T-helper 22 cell (primary cell): ENCODE data around the gene RFK.
"Not testable (repeated sequence)": the region's sequence is repeated elsewhere in the genome, so short reads cannot be mapped to it uniquely, and the experiment has no call there.

Experiments
- DNase-seq: peaks from one replicate; pipeline ENCODE4 v3.0.0-alpha.2; 2020; ENCODE audit warnings: low read depth

The RFK gene

GRCh38 chr9:76369583-76369982, 24.6 kb downstream of the RFK start:
- DNase-seq = no peak

- no peak for DNase-seq
Observed at GRCh38 chr9:76366275-76366674, 28.0 kb downstream of the RFK start.

GRCh38 chr9:76365028-76365427, 29.2 kb downstream of the RFK start:
- DNase-seq = no peak

GRCh38 chr9:76363032-76363395, 31.2 kb downstream of the RFK start:
- DNase-seq = no peak

GRCh38 chr9:76362332-76363031, 31.7 kb downstream of the RFK start:
- DNase-seq = not testable (repeated sequence)

GRCh38 chr9:76359766-76360165, 34.5 kb downstream of the RFK start:
- DNase-seq = no peak

- no peak for DNase-seq
Observed at GRCh38 chr9:76359365-76359764, 34.9 kb downstream of the RFK start.

- no peak for DNase-seq
Observed at GRCh38 chr9:76358628-76359280, 35.5 kb downstream of the RFK start.

GRCh38 chr9:76357555-76357954, 36.7 kb downstream of the RFK start:
- no peak for DNase-seq

GRCh38 chr9:76355886-76356285, 38.3 kb downstream of the RFK start:
- no peak for DNase-seq

GRCh38 chr9:76354221-76354620, 40.0 kb downstream of the RFK start:
- DNase-seq = no peak

GRCh38 chr9:76353280-76353679, 40.9 kb downstream of the RFK start:
- no peak for DNase-seq

- no peak for DNase-seq
Observed at GRCh38 chr9:76352026-76352620, 42.1 kb downstream of the RFK start.

- DNase-seq = no peak
Observed at GRCh38 chr9:76351006-76351405, 43.2 kb downstream of the RFK start.

- no peak for DNase-seq
Observed at GRCh38 chr9:76349865-76350264, 44.4 kb downstream of the RFK start.

- no peak for DNase-seq
Observed at GRCh38 chr9:76342858-76343257, 51.4 kb downstream of the RFK start.

GRCh38 chr9:76342201-76342600, 52.0 kb downstream of the RFK start:
- no peak for DNase-seq

- DNase-seq = no peak
Observed at GRCh38 chr9:76341616-76342015, 52.6 kb downstream of the RFK start.

- no peak for DNase-seq
Observed at GRCh38 chr9:76338418-76338817, 55.8 kb downstream of the RFK start.

- DNase-seq = no peak
Observed at GRCh38 chr9:76336027-76336426, 58.2 kb downstream of the RFK start.
